Mammary epithelial cell (primary cell): Measurements from ENCODE around the gene AFF2.

Experiments
- CTCF ChIP-seq, 2 donors: IDR thresholded peaks in 1 of 2; conservative IDR thresholded peaks in 1 of 2; 2 replicates each; pipeline ENCODE4 v1.5.1; 2011 to 2012; ENCODE audit warnings: inconsistent platforms in 2 of 2, low read length in 2 of 2, mild to moderate bottlenecking in 2 of 2, control low read depth in 1 of 2, low read depth in 1 of 2; ENCODE audit not compliant: insufficient read depth in 1 of 2; ENCODE audit errors: extremely low read depth in 1 of 2
- EZH2 ChIP-seq: IDR thresholded peaks from 2 replicates; pipeline ENCODE4 v1.6.1; 2012; ENCODE audit warnings: low read length, inconsistent platforms, borderline replicate concordance

GRCh38 chrX:148592595-148592994, 92.2 kb downstream of the AFF2 start:
- no peak for TF ChIP-seq CTCF (conservative IDR thresholded peaks at IDR 0.05 in 1 of 2, IDR thresholded peaks at IDR 0.05 in 1 of 2; ENCODE audit: extremely low read depth in 1 of 2, insufficient read depth in 1 of 2, low read depth in 1 of 2, low read length in 2 of 2)
- no peak for TF ChIP-seq EZH2
